ENCODE results near the gene RFTN1. TPM values are rescaled to one million over a fixed set of nuclear protein-coding genes. Genes with fewer than 3 reads are reported as not detected.

The RFTN1 gene
- total RNA-seq, 4 donors from 2014 or later = 32.0 to 187 (median 47.6) TPM

DNA sequence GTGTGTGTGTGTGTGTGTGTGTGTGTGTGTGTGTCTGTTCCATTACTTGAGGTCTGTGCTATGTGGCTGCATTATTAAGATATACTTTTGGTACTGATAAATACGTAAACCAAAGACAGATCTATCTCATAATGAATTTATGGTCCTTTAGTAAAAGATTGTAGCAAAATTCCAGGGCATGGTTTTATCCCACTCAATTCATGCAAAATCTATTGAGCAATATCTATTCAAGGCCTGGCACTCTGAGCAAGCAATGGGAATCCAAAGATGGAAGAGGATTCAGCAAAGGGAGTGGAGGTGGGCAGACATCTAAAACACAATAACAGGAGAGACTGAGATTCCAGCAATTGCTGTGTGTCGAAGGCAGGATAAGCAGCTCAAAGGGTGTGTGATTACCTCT is 86.8 kb downstream of the RFTN1 start:
- Histone ChIP-seq H3K27ac (peak overlapping the region; percentile 84 to 88), H3K36me3 (no peaks in the 10 kb centered on the region), H3K27me3 (no peaks in the 10 kb centered on the region), H3K4me3 (no peak overlapping the region), H3K9me3 (no peaks in the 10 kb centered on the region), H3K4me1 (no peaks in the 10 kb centered on the region)
- no peak for TF ChIP-seq POLR2A (IDR thresholded peaks at IDR 0.05)
- TF ChIP-seq CTCF (IDR thresholded peaks at IDR 0.05) = no peak
- intact Hi-C loops (cut with DNase I; ENCODE audit: low total_unique reads) = no loop called here
- DNase-seq = no peak

DNA sequence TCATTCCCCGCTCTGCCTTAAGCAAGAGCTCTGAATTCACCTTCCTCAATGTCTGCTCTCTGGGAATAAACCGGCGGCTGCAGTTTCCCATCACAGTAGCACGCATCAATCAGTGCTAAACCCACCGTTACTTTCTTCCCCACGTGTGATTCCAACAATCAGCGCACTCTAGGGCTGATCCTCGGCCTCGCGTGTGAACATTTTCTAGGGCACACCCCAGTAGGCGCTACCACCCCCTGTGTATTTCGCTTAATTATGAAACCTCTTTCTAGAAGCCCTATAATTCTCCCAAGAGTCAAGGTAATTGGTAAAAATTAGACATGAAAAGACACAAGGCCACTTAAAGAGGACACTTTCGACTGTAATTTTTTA is 87.5 kb downstream of the RFTN1 start:
- TF ChIP-seq CTCF (IDR thresholded peaks at IDR 0.05) = no peak
- TF ChIP-seq POLR2A (IDR thresholded peaks at IDR 0.05) = no peak
- Histone ChIP-seq H3K36me3 (no peaks in the 10 kb centered on the region), H3K9me3 (no peaks in the 10 kb centered on the region), H3K4me1 (no peaks in the 10 kb centered on the region), H3K4me3 (no peak overlapping the region), H3K27me3 (no peaks in the 10 kb centered on the region), H3K27ac (peak overlapping the region; percentile 84 to 88)
- intact Hi-C loops (cut with DNase I; ENCODE audit: low total_unique reads) = no loop called here
- DNase-seq = no peak

DNA sequence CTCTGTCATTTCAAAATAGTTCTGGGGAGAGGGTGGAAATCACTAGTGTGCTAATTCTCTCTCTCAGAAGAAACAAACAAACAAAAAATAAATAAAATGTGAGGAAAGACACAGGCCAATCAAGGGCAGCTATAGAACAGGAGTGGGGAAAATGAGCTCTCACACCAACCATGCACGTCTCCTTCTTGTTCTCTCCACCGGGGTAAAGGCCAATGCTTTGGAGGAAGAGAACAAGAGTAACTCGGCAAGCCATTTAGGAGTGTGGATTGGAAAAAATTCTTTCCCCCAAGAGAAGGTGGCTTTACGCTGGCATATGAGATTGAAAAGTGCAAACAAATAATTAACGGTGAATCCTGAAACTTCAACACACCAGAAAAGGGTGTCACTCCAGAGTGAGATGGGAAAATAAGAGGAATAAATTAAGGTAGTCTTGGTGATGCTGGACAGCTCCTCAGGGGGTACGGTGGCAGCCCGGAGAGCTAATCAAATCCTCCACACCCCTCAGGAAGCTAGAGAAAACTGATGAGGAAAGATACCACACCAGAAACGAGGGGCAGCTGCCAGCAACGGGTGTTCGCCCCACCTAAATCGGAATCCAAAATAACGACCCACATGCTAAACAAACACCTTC is 88.0 kb downstream of the RFTN1 start:
- no peak for DNase-seq
- TF ChIP-seq CTCF (IDR thresholded peaks at IDR 0.05) (no peak), POLR2A (IDR thresholded peaks at IDR 0.05) (no peak)
- no peak overlapping the region for H3K4me3 ChIP-seq
- no peaks in the 10 kb centered on the region for H3K4me1 ChIP-seq
- intact Hi-C loops (cut with DNase I; ENCODE audit: low total_unique reads) = no loop called here
- H3K27ac ChIP-seq = peak overlapping the region; percentile 4 to 84
- no peaks in the 10 kb centered on the region for H3K9me3 ChIP-seq
- no peaks in the 10 kb centered on the region for H3K27me3 ChIP-seq
- H3K36me3 ChIP-seq = no peaks in the 10 kb centered on the region

DNA sequence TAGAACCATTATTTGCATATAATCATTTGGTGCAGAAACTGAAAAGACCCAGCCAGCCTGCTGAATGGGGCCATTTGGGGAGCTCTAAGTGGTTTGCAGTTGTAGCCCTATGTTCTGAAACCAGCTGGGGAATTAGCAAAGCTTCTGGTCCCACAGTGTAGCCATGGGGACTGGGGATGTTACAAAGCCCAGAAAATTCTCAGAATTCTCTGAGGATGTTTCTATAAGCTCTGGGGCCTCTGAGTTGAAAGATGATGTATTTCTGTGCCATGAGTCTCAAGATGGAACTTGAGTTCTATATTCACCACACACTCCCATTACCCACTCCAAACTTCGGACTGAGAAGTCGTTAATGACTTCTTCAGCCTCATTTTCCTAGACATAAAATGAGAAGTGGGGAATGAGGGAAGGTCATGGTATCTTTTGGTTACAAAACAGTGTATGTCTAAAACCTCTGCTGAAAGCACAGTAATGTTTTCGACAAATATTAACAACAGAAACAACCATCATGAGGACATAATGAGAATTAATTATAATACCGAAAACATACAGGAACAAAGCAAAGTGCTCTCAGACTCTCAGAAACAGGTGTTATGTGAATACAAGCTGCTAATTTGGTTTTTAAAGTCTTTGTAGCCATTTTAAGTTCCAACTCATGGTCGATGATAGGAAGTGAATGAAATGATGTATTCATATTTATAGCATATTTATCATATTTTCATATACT is 89.4 kb downstream of the RFTN1 start:
- no peaks in the 10 kb centered on the region for H3K27me3 ChIP-seq
- H3K9me3 ChIP-seq = no peaks in the 10 kb centered on the region
- no peak for TF ChIP-seq POLR2A (IDR thresholded peaks at IDR 0.05)
- intact Hi-C loops (cut with DNase I; ENCODE audit: low total_unique reads) = no loop called here
- no peaks in the 10 kb centered on the region for H3K4me1 ChIP-seq
- no peak overlapping the region for H3K27ac ChIP-seq
- H3K36me3 ChIP-seq = no peaks in the 10 kb centered on the region
- DNase-seq = no peak
- H3K4me3 ChIP-seq = no peak overlapping the region

DNA sequence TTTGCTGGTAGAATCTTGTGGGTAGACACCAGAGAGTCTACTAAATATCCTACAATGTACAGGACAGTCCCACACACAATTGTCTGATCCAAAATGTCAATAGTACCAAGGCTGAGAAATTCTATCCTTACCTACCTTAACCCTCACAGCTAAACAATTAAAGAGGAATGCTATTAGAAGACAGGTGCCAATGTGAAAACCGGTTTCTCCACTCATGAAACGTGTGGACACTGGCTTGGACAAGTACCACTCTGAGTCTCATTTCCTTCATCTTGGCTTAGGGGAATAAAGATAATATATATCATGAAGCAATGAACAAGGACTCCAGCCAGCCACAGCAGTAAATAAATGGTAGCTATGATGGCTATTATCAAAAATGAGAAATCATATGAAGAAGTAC is 90.2 kb downstream of the RFTN1 start:
- no peak for DNase-seq
- Histone ChIP-seq H3K36me3 (no peaks in the 10 kb centered on the region), H3K9me3 (no peaks in the 10 kb centered on the region), H3K4me1 (no peaks in the 10 kb centered on the region), H3K4me3 (no peak overlapping the region), H3K27me3 (no peaks in the 10 kb centered on the region), H3K27ac (no peak overlapping the region)
- intact Hi-C loops (cut with DNase I; ENCODE audit: low total_unique reads) = no loop called here
- no peak for TF ChIP-seq CTCF (IDR thresholded peaks at IDR 0.05)
- TF ChIP-seq POLR2A (IDR thresholded peaks at IDR 0.05) = no peak

Measured in uterus (tissue), 4 donors.